T-helper 1 cell treated with Interleukin-12 subunit alpha and Interleukin-12 subunit beta and Interleukin-4 antibody, amounts not matched to agents 30 μg/mL and 1 μg/mL, for 36 hours (primary cell): ENCODE results near the gene MCUB.

Experiments
- H3K27ac Mint-ChIP-seq: one replicate; pipeline ENCODE4 v1.8.0; 2021; ENCODE audit warnings: mild to moderate bottlenecking, mixed read lengths
- H3K27me3 Mint-ChIP-seq: one replicate; pipeline ENCODE4 v1.8.0; 2021; ENCODE audit warnings: low read depth, mixed read lengths
- H3K36me3 Mint-ChIP-seq: one replicate; pipeline ENCODE4 v1.8.0; 2021; ENCODE audit warnings: low read depth, mixed read lengths
- H3K4me1 Mint-ChIP-seq: one replicate; pipeline ENCODE4 v1.8.0; 2021; ENCODE audit warnings: low read depth, mixed read lengths
- H3K4me3 Mint-ChIP-seq: one replicate; pipeline ENCODE4 v1.8.0; 2021; ENCODE audit warnings: mild to moderate bottlenecking, moderate library complexity, mixed read lengths
- H3K9me3 Mint-ChIP-seq: one replicate; pipeline ENCODE4 v1.8.0; 2021; ENCODE audit warnings: mixed read lengths

The MCUB gene

DNA sequence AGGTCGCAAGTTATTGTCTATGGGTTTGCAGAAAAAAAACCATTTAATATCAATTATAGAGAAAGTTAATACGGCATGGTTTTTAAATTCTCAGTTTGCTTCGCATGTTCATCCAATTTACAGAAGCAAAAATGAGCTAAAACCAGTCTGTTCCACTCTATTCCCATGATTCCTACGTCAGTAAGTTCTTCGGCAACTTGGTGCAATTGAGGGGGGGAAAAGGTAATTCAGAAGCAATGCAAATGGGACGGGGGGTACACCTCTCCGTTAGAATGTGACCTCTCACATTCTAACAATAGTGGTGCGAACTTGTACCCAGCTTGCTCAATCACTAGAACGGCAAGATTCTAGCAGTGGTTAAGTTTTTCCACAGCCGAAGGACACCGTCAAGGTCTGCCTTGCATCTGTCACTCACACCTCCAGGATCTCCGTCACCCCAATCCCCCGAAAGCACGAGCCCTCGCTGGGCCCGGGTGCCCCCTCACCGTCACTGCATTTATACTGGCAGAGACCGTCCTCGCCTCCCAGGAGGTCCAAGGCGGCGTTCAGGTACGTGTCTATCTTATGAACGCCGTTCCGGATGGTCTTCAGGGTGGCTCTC lies 169.2 kb downstream of the MCUB start:
- Mint-ChIP-seq H3K4me1 (peaks cover 18% of the 10 kb centered on the region), H3K4me3 (peak overlapping the region; percentile 84), H3K27me3 (no peaks in the 10 kb centered on the region), H3K27ac (peak overlapping the region; percentile 45), H3K36me3 (peaks cover 6% of the 10 kb centered on the region), H3K9me3 (no peaks in the 10 kb centered on the region)

DNA sequence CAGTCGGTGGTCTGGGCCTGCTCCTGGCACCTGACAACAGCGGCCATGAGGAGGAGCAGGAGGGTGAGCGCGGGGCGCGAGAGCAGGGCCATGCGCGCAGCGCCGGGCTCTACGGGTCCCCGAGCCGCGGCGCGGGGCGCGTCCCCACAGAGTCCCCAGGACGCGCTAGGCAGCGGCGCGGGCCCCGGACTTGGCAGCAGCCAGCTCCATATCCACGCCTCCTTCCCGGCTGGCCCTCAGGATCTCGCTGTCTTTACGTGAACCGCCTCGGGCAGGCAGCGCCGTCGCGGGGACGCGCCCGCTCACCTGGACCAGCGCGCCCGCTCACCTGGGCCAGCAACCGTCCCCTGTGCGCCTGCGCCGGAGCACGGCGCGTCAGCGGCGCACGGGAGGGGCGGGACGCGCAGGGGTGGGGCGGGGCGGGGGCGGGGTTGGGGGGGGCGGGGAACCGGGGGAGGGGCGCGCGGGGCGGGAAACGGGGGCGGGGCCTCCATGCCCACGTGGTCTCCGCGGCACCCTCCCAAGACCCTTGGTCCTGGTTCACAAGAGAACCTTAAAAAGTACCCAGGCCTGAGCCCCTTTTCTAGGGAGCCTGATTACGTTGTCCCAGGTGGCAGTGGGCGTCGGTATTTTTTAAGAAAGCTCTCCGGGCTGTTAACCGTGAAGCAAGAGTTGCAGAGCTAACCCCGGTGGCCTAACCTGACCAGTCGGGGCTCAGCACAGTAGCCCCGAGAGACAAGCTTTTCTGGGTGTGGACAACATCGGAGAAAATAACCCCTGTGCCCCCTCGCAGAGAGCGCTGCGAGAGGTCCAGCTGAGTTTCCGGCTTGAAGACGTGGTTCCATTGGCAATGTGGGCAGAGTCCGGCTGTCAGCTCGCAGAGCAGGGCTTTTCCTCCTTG lies 169.9 kb downstream of the MCUB start, which contains the start of gene PLA2G12A:
PLA2G12A (minus strand) TSS at position 353 of the 901 bp plus-strand sequence; CDS start at position 92, 261 bp downstream.
- Mint-ChIP-seq H3K9me3 (no peaks in the 10 kb centered on the region), H3K4me3 (peak within 1 kb of the TSS; percentile 84), H3K27me3 (no peaks in the 10 kb centered on the region), H3K4me1 (peaks cover 18% of the 10 kb centered on the region), H3K36me3 (peaks cover 6% of the 10 kb centered on the region), H3K27ac (peak within 1 kb of the TSS; percentile 50)

DNA sequence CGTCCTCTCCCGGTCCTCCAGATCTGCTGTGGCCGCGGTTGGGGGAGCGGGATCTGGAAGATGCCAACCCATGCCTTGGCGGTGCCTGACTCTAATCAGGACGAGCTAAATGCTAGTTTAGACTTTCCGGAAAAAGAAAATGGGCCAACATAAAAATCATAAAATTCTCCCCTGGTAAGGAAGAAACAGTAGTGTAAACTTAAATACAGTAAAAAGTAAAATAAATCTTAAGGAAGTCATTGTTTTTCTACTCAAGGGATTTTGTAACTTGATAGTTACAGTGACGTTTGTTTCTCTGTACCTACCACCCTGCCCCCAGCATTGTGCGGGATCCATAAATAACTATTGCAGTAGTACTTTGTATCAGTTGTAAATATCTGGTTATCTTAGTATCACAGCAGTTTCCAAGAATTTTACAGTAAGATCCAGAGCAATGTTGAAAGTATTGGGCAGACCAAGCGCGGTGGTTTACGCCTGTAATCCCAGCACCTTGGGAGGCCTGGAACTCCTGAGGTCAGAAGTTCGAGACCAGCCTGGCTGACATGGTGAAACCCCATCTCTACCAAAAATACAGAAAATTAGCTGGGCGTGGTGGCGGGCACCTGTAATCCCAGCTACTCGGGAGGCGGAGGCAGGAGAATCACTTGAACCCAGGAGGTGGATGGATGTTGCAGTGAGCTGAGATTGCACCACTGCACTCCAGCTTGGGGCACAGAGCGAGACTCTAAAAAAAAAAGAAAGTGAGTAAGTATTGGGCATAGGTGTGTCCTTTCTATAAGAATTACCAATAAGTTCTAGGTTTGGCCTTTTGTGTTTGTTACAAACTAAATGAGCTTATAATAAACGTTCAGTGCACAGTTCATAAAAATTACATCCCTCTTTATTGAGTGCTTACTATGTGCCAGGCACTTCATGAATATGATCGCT lies 170.8 kb downstream of the MCUB start:
- Mint-ChIP-seq H3K36me3 (peaks cover 6% of the 10 kb centered on the region), H3K27me3 (no peaks in the 10 kb centered on the region), H3K4me3 (peak overlapping the region; percentile 78), H3K27ac (peak overlapping the region; percentile 50), H3K9me3 (no peaks in the 10 kb centered on the region), H3K4me1 (peaks cover 18% of the 10 kb centered on the region)

DNA sequence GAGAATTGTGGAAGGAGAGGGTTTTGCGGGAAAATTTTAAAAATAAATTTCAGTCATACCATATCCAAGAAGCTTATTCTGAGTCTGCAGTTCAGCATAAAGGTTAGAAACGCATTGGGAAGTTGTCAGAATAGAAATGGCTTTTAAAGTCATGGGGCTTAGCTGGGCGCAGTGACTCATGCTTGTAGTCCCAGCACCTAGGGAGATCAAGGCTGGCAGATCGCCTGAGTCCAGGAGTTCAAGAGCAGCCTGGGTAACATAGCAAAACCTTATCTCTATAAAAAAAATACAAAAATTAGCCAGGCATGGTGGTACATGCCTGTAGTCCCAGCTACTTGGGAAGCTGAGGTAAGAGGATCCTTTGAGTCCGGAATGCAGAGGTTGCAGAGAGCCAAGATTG lies 173.7 kb downstream of the MCUB start:
- Mint-ChIP-seq H3K4me3 (no peak overlapping the region), H3K36me3 (no peaks in the 10 kb centered on the region), H3K27me3 (no peaks in the 10 kb centered on the region), H3K9me3 (no peaks in the 10 kb centered on the region), H3K27ac (no peak overlapping the region), H3K4me1 (peaks cover 12% of the 10 kb centered on the region)

DNA sequence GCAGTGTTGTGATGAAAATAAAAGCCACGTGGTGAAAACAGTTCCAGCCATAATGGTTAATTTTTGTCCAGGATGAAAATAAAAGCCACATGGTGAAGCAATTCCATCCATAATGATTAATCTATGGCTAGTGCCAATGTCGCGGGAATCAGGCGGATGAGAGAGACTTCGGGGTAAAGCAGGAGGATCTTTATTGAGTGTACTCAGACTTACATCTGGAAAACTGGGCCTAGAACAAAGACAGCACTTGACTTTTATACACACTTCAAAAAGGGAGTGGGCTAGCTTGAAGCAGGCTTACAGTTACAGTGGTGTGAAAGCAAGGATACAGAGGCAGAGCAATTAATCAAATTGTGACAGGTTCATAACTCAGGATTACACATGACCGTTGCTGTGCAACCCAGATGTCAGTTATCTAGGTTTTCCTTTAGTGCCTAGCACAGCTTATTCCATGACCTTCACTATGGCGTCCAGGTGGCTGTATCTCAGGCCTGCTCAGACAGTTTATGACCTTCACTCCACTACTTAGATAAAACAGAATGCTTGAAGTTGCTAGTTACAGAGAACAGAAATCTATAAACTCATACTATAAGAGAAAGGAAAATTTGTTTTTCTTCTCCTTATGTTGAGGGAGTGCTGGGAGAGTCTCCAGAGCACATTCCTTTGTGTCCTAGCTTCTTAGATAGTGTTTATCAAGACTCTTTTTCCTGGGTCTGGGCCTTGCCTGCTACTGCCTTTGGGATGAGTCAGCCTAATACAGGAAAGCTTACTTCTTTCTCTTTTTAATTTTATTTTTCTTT lies 175.7 kb downstream of the MCUB start:
- Mint-ChIP-seq H3K27ac (no peak overlapping the region), H3K4me3 (no peak overlapping the region), H3K4me1 (peaks cover 3% of the 10 kb centered on the region), H3K27me3 (peaks cover 11% of the 10 kb centered on the region), H3K36me3 (no peaks in the 10 kb centered on the region), H3K9me3 (no peaks in the 10 kb centered on the region)
